H1 (cell line): ENCODE results near the gene TMEM150B. TPM values are rescaled to one million over a fixed set of nuclear protein-coding genes. Genes with fewer than 3 reads are reported as not detected.

Experiments
- CTCF ChIA-PET: fragments of 300-600 bp; sonication (Branson Sonifier 250); formaldehyde crosslinking; loops from one replicate; lab custom pipeline; 2021; ENCODE audit not compliant: partially characterized antibody; lab: Charles Lee
- POLR2A ChIA-PET: fragments of 300-600 bp; sonication (Branson Sonifier 250); formaldehyde crosslinking; loops from one replicate; lab custom pipeline; 2021; ENCODE audit warnings: inconsistent platforms; ENCODE audit not compliant: partially characterized antibody; lab: Charles Lee
- DNase-seq, 2 experiments: peaks; one replicate each; pipeline versions ENCODE4 v3.0.0 to v3.0.0-alpha.2; 2010 to 2022; ENCODE audit warnings: low spot score in 2 of 2, low read depth in 1 of 2, mixed read lengths in 1 of 2
- FAIRE-seq: peaks from 2 replicates; lab custom pipeline; 2011; peaks lifted over from hg19 to GRCh38; lab: Jason Lieb, UNC
- H2AFZ ChIP-seq: 2 replicates; pipeline ENCODE4 v1.8.1; 2012; ENCODE audit warnings: low read length, inconsistent platforms
- H2AK5ac ChIP-seq: 2 replicates; pipeline ENCODE4 v1.6.1; 2013; ENCODE audit warnings: low read depth, low read length
- H2BK120ac ChIP-seq: replicated peaks from 2 replicates; pipeline ENCODE3; 2013; ENCODE audit warnings: low read depth, low read length, inconsistent platforms
- H2BK12ac ChIP-seq: 2 replicates; pipeline ENCODE4 v1.6.1; 2013; ENCODE audit warnings: low read depth, low read length
- H2BK15ac ChIP-seq: 2 replicates; pipeline ENCODE4 v1.6.1; 2013; ENCODE audit warnings: low read length
- H2BK20ac ChIP-seq: 2 replicates; pipeline ENCODE4 v1.6.1; 2013; ENCODE audit warnings: low read length
- H2BK5ac ChIP-seq: 2 replicates; pipeline ENCODE4 v1.6.1; 2013; ENCODE audit warnings: low read depth, low read length
- H3K14ac ChIP-seq: 2 replicates; pipeline ENCODE4 v1.6.1; 2013; ENCODE audit warnings: inconsistent platforms; ENCODE audit not compliant: insufficient read length
- H3K18ac ChIP-seq: 2 replicates; pipeline ENCODE4 v1.6.1; 2013; ENCODE audit warnings: low read length; ENCODE audit errors: extremely low read depth
- H3K23ac ChIP-seq: 2 replicates; pipeline ENCODE4 v1.6.1; 2013; ENCODE audit warnings: inconsistent platforms; ENCODE audit not compliant: insufficient read length
- H3K23me2 ChIP-seq: 2 replicates; pipeline ENCODE4 v1.6.1; 2013; ENCODE audit warnings: low read depth, low read length
- H3K27ac ChIP-seq: 2 replicates; pipeline ENCODE4 v1.6.1; 2011; ENCODE audit warnings: low read depth, low read length, inconsistent platforms
- H3K27me3 ChIP-seq, 4 experiments: replicated peaks in 1 of 4; 1 replicate in 1 of 4; 2 replicates in 3 of 4; pipeline versions ENCODE4 v1.6.1 to v1.8.1; 2011 to 2013; ENCODE audit warnings: low read length in 3 of 4, mild to moderate bottlenecking in 3 of 4, inconsistent platforms in 2 of 4, mixed read lengths in 2 of 4, moderate library complexity in 1 of 4; ENCODE audit not compliant: control insufficient read depth in 3 of 4, insufficient read depth in 3 of 4; ENCODE audit errors: extremely low read depth in 1 of 4
- H3K36me3 ChIP-seq, 4 experiments: 2 replicates each; pipeline versions ENCODE4 v1.6.1 to v1.8.1; 2011 to 2013; ENCODE audit warnings: mild to moderate bottlenecking in 4 of 4, low read length in 3 of 4, moderate library complexity in 2 of 4, control low read depth in 1 of 4, inconsistent platforms in 1 of 4; ENCODE audit not compliant: insufficient read depth in 4 of 4, control insufficient read depth in 2 of 4
- H3K4ac ChIP-seq: replicated peaks from 2 replicates; pipeline ENCODE3; 2013; ENCODE audit warnings: low read length, low read depth, mixed read lengths, inconsistent platforms; ENCODE audit not compliant: insufficient read length
- H3K4me1 ChIP-seq, 4 experiments: replicated peaks in 1 of 4; 1 replicate in 1 of 4; 2 replicates in 3 of 4; pipeline versions ENCODE4 v1.6.1 to v1.8.1; 2011 to 2013; ENCODE audit warnings: low read length in 3 of 4, inconsistent platforms in 2 of 4, mixed read lengths in 1 of 4; ENCODE audit not compliant: insufficient read depth in 4 of 4, control insufficient read depth in 3 of 4
- H3K4me2 ChIP-seq, 2 experiments: 2 replicates each; pipeline versions ENCODE4 v1.6.1 to v1.8.1; 2011 to 2013; ENCODE audit warnings: low read depth in 2 of 2, low read length in 2 of 2, control low read depth in 1 of 2, inconsistent platforms in 1 of 2, mild to moderate bottlenecking in 1 of 2; ENCODE audit not compliant: insufficient read depth in 1 of 2
- H3K4me3 ChIP-seq, 4 experiments: fragments of 200-600, 300-600 bp in 1 of 4; sonication (generic), shearing (Covaris generic), sonication (Bioruptor Twin) in 1 of 4; 2 replicates each; pipeline versions ENCODE4 v1.5.1 to v1.8.1; 2011 to 2016; ENCODE audit warnings: low read length in 4 of 4, low read depth in 3 of 4, control low read depth in 2 of 4, inconsistent platforms in 2 of 4, mild to moderate bottlenecking in 2 of 4, mixed read lengths in 1 of 4, moderate library complexity in 1 of 4; ENCODE audit not compliant: insufficient read depth in 2 of 4; ENCODE audit errors: extremely low read depth in 1 of 4
- H3K56ac ChIP-seq: replicated peaks from 2 replicates; pipeline ENCODE3; 2013; ENCODE audit warnings: low read depth, mild to moderate bottlenecking, mixed read lengths, low read length, inconsistent platforms; ENCODE audit not compliant: insufficient read length
- H3K79me1 ChIP-seq: 2 replicates; pipeline ENCODE4 v1.6.1; 2013; ENCODE audit warnings: low read depth, low read length, control low read depth
- H3K79me2 ChIP-seq, 2 experiments: 2 replicates each; pipeline versions ENCODE4 v1.6.1 to v1.8.1; 2012 to 2013; ENCODE audit warnings: low read length in 2 of 2, mild to moderate bottlenecking in 2 of 2, inconsistent platforms in 1 of 2; ENCODE audit not compliant: insufficient read depth in 2 of 2, control insufficient read depth in 1 of 2
- H3K9ac ChIP-seq, 4 experiments: replicated peaks in 1 of 4; 1 replicate in 1 of 4; 2 replicates in 3 of 4; pipeline versions ENCODE4 v1.6.1 to v1.8.1; 2011 to 2013; ENCODE audit warnings: low read depth in 3 of 4, low read length in 3 of 4, control low read depth in 2 of 4, mild to moderate bottlenecking in 2 of 4, moderate library complexity in 2 of 4, inconsistent platforms in 1 of 4; ENCODE audit errors: extremely low read depth in 1 of 4
- H3K9me3 ChIP-seq, 2 experiments: 2 replicates each; pipeline versions ENCODE4 v1.6.1 to v1.8.1; 2012 to 2013; ENCODE audit warnings: mild to moderate bottlenecking in 2 of 2, moderate library complexity in 2 of 2, control low read depth in 1 of 2, inconsistent platforms in 1 of 2, low read depth in 1 of 2, low read length in 1 of 2, mixed read lengths in 1 of 2; ENCODE audit not compliant: insufficient read depth in 2 of 2
- H4K20me1 ChIP-seq, 2 experiments: replicated peaks in 1 of 2; 2 replicates each; pipeline versions ENCODE3 to v1.8.1; 2011 to 2013; ENCODE audit warnings: inconsistent platforms in 2 of 2, low read length in 2 of 2, mild to moderate bottlenecking in 1 of 2; ENCODE audit not compliant: insufficient read depth in 2 of 2, control insufficient read depth in 1 of 2
- H4K5ac ChIP-seq: 2 replicates; pipeline ENCODE4 v1.6.1; 2013; ENCODE audit warnings: low read length, low read depth, mixed read lengths, inconsistent platforms; ENCODE audit not compliant: insufficient read length
- H4K8ac ChIP-seq: 2 replicates; pipeline ENCODE4 v1.8.0; 2013; ENCODE audit warnings: mild to moderate bottlenecking, moderate library complexity, low read length, inconsistent platforms; ENCODE audit not compliant: insufficient read depth; ENCODE audit errors: extremely low read depth
- H4K91ac ChIP-seq: replicated peaks from 2 replicates; pipeline ENCODE3; 2013; ENCODE audit warnings: low read length, mixed read lengths, inconsistent platforms; ENCODE audit not compliant: insufficient read length
- CHD1 ChIP-seq: IDR thresholded peaks from 2 replicates; pipeline ENCODE4 v1.6.1; 2012; ENCODE audit warnings: low read depth, low read length, improper control_type of control experiment
- EP300 ChIP-seq, 2 experiments: IDR thresholded peaks; 1 replicate in 1 of 2; 2 replicates in 1 of 2; pipeline ENCODE4 v1.6.1; 2011 to 2012; ENCODE audit warnings: low read depth in 2 of 2, low read length in 2 of 2, mild to moderate bottlenecking in 2 of 2, borderline replicate concordance in 1 of 2, inconsistent platforms in 1 of 2, moderate library complexity in 1 of 2
- HDAC6 ChIP-seq: IDR thresholded peaks from one replicate; pipeline ENCODE4 v1.7.1; 2012; ENCODE audit warnings: low read depth, mild to moderate bottlenecking, inconsistent platforms, low read length, moderate library complexity
- JUN ChIP-seq: IDR thresholded peaks from 2 replicates; pipeline ENCODE4 v1.6.1; 2011; ENCODE audit warnings: low read depth, mild to moderate bottlenecking, improper control_type of control experiment, low read length
- MAFK ChIP-seq: IDR thresholded peaks from 2 replicates; pipeline ENCODE4 v1.6.1; 2012; ENCODE audit warnings: low read depth, mild to moderate bottlenecking, improper control_type of control experiment, low read length
- NRF1 ChIP-seq: IDR thresholded peaks from 2 replicates; pipeline ENCODE4 v1.6.1; 2011; ENCODE audit warnings: mild to moderate bottlenecking, low read depth, low read length, improper control_type of control experiment
- SAP30 ChIP-seq: fragments of 300-600 bp; sonication (generic); IDR thresholded peaks from 2 replicates; pipeline ENCODE4 v1.7.1; 2012; ENCODE audit warnings: low read length, moderate library complexity, mild to moderate bottlenecking, inconsistent platforms; ENCODE audit not compliant: insufficient read depth, insufficient replicate concordance
- SIX5 ChIP-seq: IDR thresholded peaks from 2 replicates; pipeline ENCODE4 v1.6.1; 2011; ENCODE audit warnings: mild to moderate bottlenecking, low read depth, low read length
- WGBS, 2 experiments: shearing (Covaris generic) in 1 of 2; methylation state at CpG; one replicate each; pipeline versions ENCODE4 v1.1.6 to v1.1.7; 2013 to 2015; ENCODE audit warnings: low lambda C conversion rate in 2 of 2, mixed read lengths in 2 of 2, inconsistent platforms in 1 of 2, low coverage in 1 of 2, missing lambda C conversion rate in 1 of 2; ENCODE audit not compliant: insufficient replicate concordance in 2 of 2, insufficient coverage in 1 of 2, insufficient read length in 1 of 2; ENCODE audit errors: extremely low coverage in 1 of 2, missing lambda C conversion rate in 1 of 2; 5-methylcytosine and 5-hydroxymethylcytosine counted together
- polyA plus RNA-seq, 7 experiments: library from polyadenylated mRNA; depleted of rRNA in 3 of 7; stranded (reverse) in 5 of 7; unstranded in 2 of 7; fragments of >200 nt in 5 of 7; fragments of 200-250 nt in 2 of 7; gene quantifications; 1 replicate in 5 of 7; 2 replicates in 1 of 7; 4 replicates in 1 of 7; pipeline versions ENCODE4 v1.2.1 to v1.2.3, GENCODE V29; 2011 to 2013; ENCODE audit warnings: missing spikeins in 2 of 7, mixed read lengths in 2 of 7
- total RNA-seq: library from RNA; stranded (reverse); fragmentation: NEBNext Ultra II Directional; extraction: Animal tissue kit (Norgen Biotek cat#: 25700); gene quantifications from 2 replicates; pipeline ENCODE4 v1.2.1, GENCODE V29; 2021

The TMEM150B gene
- total and polyA plus RNA-seq, 2 of the 8 experiments (the other 6 are each of a cell fraction or from before 2014, with no cell fraction given), result 0.41 to 0.91 TPM

- peaks cover 5% of the 10 kb centered on the region; the same call in 1 of the 2 replicates for H3K79me1 ChIP-seq
- TF ChIP-seq CHD1 (no peak), MAFK (no peak), NRF1 (no peak), EP300 (IDR thresholded peaks at IDR 0.05; ENCODE audit: borderline replicate concordance in 1 of 2, low read depth in 2 of 2, low read length in 2 of 2) (no peak), SAP30 (no peak), SIX5 (no peak), HDAC6 (no peak), JUN (no peak)
- H3K79me2 ChIP-seq, result peaks cover 0 to 3% of the 10 kb centered on the region in 2 experiments; a peak in 1 of 4 replicates
- H3K36me3 ChIP-seq, result peaks cover 0 to 22% (median 13%) of the 10 kb centered on the region in 4 experiments; a peak in 4 of 8 replicates
- 0 out of 2 replicates have a peak overlapping the region, but pooled peaks have one; percentile 50 for H2BK12ac ChIP-seq
- ChIA-PET CTCF (interaction anchor here (0.6 to 2.1 kb wide), 10 partner anchors 9 to 877 kb away, joined by 3 to 12 read pairs (median 5); partner anchors contain the start of genes LENG9 and TMEM150B), POLR2A (interaction anchor here (0.6 to 4.1 kb wide), 38 partner anchors 8 to 210 kb away, joined by 3 to 30 read pairs (median 5); partner anchors contain the start of genes GARIN5B, RPL28, TMEM190 and TMEM238)
- peak overlapping the region; percentile 8 for H3K4ac ChIP-seq
- peak overlapping the region in 3 of 4 experiments; percentile 68 to 82 (median 76); a peak in 5 of 7 replicates for H3K9ac ChIP-seq
- H3K4me1 ChIP-seq, result peaks cover 0 to 16% (median 9%) of the 10 kb centered on the region in 4 experiments; a peak in 6 of 7 replicates
- 4% methylated on average over 19 of the region's 44 CpGs; no CpG with 5 or more reads in 1 of the 2 experiments for WGBS, 2 experiments
- peak overlapping the region; percentile 88 for H2BK5ac ChIP-seq
- peak overlapping the region; percentile 69 to 85 (median 84) for H3K4me3 ChIP-seq
- H2BK15ac ChIP-seq, result peak overlapping the region; percentile 53; the same call in 1 of the 2 replicates
- no peak overlapping the region for H2AFZ ChIP-seq
- H3K27ac ChIP-seq, result peak overlapping the region; percentile 62
- H3K9me3 ChIP-seq, result no peaks in the 10 kb centered on the region
- DNase-seq (no peak), FAIRE-seq (no peak)
- H4K91ac ChIP-seq, result peak overlapping the region; percentile 34
- H3K4me2 ChIP-seq, result peak overlapping the region; percentile 79 to 94
- H3K18ac ChIP-seq, result peak overlapping the region; percentile 80
- H3K56ac ChIP-seq, result peak overlapping the region; percentile 88
- peaks cover 20% of the 10 kb centered on the region; the same call in 1 of the 2 replicates for H3K23me2 ChIP-seq
- no peak overlapping the region for H3K14ac ChIP-seq
- H3K23ac ChIP-seq, result no peak overlapping the region
- H4K20me1 ChIP-seq, result peaks cover 0 to 6% of the 10 kb centered on the region in 2 experiments
- H4K8ac ChIP-seq, result peak overlapping the region; percentile 74
- no peak overlapping the region for H2BK120ac ChIP-seq
- no peak overlapping the region for H2BK20ac ChIP-seq
- H3K27me3 ChIP-seq, result peaks cover 0 to 3% (median 0%) of the 10 kb centered on the region in 4 experiments; a peak in 1 of 7 replicates
- peak overlapping the region; percentile 86; the same call in 1 of the 2 replicates for H2AK5ac ChIP-seq
- peak overlapping the region; percentile 55 for H4K5ac ChIP-seq
Measured at GRCh38 chr19:55339889-55340783, 15.0 kb upstream of the TMEM150B start.
